ENCODE results near the gene PCDH9.

GRCh38 chr13:66940113-66940512, 290.0 kb downstream of the PCDH9 start:
- TF ChIP-seq EZH2 (IDR thresholded peaks at IDR 0.05; ENCODE audit: insufficient read depth, poor library complexity, severe bottlenecking): no peak
- TF ChIP-seq EZH2phosphoT487 (IDR thresholded peaks at IDR 0.05; ENCODE audit: insufficient read depth, low read depth): no peak
